G401.6 (cell line): Measurements from ENCODE around the gene TRIO.
"Not testable (repeated sequence)": the region's sequence is repeated elsewhere in the genome, so short reads cannot be mapped to it uniquely, and the experiment has no call there.

Source experiments
- FAIRE-seq: peaks from 2 replicates; lab custom pipeline; 2012; peaks lifted over from hg19 to GRCh38; lab: Jason Lieb, UNC

The TRIO gene

GRCh38 chr5:14510156-14510734 is 367.1 kb downstream of the TRIO start:
- FAIRE-seq, result no peak

- FAIRE-seq, result no peak
These were observed 367.7 kb downstream of the TRIO start for GRCh38 chr5:14510880-14511279.

DNA sequence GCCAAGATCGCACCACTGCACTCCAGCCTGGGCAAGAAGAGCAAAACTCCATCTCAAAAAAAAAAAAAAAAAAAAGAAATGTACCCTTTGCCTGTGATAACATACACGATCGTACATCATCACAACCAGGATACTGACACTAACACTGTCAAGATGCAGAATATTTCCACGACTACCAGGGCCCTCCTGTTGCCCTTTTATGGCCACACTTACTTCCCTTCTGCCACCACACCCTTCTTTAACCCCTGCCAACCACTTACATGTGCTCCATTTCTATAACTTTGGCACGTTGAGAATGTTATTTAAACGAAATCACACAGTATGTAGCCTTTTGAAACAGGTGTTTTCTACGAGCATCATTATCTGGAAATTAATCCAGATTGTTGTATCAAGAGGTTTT is 369.4 kb downstream of the TRIO start:
- FAIRE-seq, result no peak

DNA sequence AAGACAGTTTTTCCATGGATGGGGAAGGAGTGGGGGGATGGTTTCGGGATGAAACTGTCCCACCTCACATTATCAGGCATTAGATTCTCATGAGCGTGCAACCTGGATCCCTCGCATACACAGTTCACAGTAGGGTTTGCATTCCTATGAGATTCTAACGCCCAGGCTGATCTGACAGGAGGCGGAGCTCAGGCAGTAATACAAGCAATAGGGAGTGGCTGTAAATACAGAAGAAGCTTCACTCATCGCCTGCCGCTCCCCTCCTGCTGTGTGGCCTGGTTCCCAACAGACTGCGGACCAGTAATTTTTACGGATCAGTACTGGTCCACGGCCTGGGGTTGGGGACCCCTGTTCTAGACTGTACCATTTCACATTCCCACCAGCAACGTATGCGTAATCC is 370.1 kb downstream of the TRIO start:
- FAIRE-seq, result no peak

- no peak for FAIRE-seq
These were observed 373.8 kb downstream of the TRIO start for GRCh38 chr5:14516901-14517300.

DNA sequence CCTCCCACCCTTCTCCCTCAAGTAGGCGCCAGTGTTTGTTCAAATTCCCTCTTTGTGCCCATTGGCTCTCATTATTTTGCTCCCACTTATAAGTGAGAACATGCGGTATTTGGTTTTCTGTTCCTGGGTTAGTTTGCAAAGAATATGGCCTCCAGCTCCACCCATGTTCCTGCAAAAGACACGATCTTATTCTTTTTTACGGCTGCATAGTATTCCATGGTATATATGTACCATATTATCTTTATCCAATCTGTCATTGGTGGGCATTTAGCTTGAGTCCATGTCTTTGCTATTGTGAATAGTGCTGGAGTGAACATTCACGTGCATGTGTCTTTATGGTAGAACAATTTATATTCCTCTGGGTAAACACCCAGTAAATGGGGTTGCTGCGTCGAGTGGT is 375.5 kb downstream of the TRIO start:
- no peak for FAIRE-seq

- no peak for FAIRE-seq
These were observed 378.6 kb downstream of the TRIO start for GRCh38 chr5:14521748-14522147.

- FAIRE-seq, result no peak
These were observed 379.6 kb downstream of the TRIO start for GRCh38 chr5:14522721-14523120.

DNA sequence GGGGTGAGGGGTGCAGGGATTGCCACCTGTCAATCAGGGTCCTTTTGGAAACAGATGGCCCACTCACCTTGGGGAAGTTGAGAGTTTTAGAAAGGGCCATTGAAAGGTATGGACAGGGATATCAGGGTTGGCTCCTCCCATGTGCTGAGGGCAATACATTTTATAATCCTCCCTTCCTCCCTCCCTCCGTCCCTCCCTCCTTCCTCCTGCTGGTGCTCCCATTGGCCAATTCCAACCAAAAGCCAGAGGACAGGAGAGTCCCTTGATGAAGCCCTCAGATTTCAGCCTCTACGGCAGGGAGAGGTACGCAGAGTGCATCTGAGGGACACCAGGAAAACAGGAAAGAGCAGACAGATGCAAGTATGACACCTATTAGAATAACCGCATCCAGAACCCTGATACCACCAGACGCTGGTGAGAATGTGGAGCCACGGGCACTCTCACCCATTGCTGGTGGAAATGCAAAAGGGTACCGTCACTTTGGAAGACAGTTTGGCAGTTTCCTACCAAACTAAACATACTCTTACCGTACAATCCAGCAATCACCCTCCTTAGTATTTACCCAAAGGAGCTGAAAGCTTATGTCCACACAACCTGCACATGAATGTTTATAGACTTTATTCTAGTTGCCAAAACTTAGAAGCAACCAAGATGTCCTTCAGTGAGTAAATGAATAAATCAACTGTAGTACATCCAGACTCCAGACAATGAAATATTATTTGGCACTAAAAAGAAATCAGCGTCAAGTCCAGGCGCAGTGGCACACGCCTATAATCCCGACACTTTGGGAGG is 380.3 kb downstream of the TRIO start:
- FAIRE-seq, result no peak

DNA sequence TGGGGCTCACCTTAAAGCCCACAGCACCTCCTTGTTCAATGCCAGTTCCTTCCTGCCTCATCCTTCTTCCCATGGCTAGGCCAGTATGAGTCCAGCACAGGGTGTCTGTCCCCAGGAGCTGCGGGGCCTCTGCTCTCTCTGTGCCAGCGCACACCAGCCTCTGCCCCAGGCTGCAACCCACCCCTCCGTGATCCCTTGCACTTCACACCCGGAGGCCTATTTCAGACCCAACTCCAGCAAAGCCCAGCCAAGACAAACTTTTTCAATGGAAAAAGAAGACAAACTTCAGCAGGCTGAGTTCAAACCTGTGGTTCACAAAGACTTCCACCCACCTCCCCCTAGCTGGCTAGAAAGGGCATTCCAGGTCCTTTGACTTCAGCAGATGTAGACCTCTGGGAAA is 382.3 kb downstream of the TRIO start:
- no peak for FAIRE-seq

GRCh38 chr5:14526493-14526892 is 383.4 kb downstream of the TRIO start:
- FAIRE-seq, result no peak

DNA sequence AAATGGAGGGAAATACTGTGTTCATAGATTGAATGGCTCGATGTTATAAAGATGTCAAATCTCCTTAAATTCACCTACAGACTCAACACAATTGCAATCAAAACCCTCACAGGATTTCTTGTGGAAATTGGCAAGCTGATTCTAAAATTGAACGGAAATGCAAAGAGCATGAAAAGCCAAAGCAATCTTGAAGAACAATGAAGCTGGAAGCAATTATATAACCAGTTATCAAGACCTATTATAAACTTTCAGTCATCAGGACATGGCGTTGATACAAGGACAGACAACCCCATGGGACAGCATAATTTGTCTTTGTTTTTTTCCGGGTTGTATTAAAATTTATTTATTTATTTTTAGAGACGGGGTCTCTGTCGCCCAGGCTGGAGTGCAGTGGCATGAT is 385.0 kb downstream of the TRIO start:
- FAIRE-seq, result no peak

GRCh38 chr5:14528926-14529325 is 385.8 kb downstream of the TRIO start:
- no peak for FAIRE-seq

- no peak for FAIRE-seq
These were observed 388.5 kb downstream of the TRIO start for GRCh38 chr5:14531668-14532067.

DNA sequence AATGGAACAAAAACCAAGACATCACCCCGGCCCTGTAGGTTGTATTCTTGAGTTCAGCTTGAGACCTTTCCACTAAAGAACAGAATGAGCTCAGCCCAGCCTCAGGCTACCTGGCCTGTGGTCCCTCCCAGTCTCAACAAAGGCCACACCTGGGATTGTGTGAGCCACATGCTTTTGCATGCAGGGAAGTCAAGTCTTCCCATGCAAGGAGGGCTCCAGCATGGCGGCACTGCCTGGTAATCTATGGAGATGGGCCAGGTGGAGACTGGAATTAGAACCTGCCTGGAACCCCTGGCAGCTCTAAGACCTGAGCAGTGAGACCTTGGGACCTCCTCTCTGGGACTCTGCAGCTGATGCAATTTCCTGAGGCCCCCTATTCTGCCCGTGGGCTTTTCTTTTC is 389.0 kb downstream of the TRIO start:
- FAIRE-seq, result no peak

GRCh38 chr5:14534773-14535172 is 391.6 kb downstream of the TRIO start:
- no peak for FAIRE-seq

GRCh38 chr5:14545308-14545707 is 402.2 kb downstream of the TRIO start:
- FAIRE-seq, result no peak

GRCh38 chr5:14545862-14546261 is 402.7 kb downstream of the TRIO start:
- FAIRE-seq, result no peak

DNA sequence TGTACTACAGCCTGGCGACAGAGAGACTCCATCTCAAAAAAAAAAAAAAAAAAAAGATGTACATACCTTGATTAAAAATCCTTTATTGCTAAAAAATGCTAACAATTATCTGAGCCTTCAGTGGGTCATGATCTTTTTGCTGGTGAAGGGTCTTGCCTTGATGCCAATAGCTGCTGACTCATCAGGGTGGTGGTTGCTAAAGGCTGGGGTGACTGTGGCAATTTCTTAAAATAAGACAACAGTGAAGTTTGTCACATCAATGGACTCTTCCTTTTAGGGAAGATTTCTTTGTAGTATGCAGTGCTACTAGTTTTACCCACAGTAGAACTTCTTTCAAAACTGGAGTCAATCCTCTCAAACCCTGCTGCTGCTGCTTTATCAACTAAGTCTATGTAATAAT is 404.5 kb downstream of the TRIO start:
- FAIRE-seq, result no peak

- FAIRE-seq, result no peak
These were observed 408.1 kb downstream of the TRIO start for GRCh38 chr5:14551211-14551610.

- no peak for FAIRE-seq
These were observed 408.9 kb downstream of the TRIO start for GRCh38 chr5:14552017-14552416.

GRCh38 chr5:14554288-14554687 is 411.1 kb downstream of the TRIO start:
- not testable (repeated sequence) for FAIRE-seq

- FAIRE-seq, result no peak
These were observed 412.9 kb downstream of the TRIO start for GRCh38 chr5:14556015-14556414.

GRCh38 chr5:14557203-14557770 is 414.1 kb downstream of the TRIO start:
- no peak for FAIRE-seq
